ENCODE measurements around the gene HBA1. TPM values are rescaled to one million over a fixed set of nuclear protein-coding genes. Genes with fewer than 3 reads are reported as not detected.
"Not testable (repeated sequence)": the region's sequence is repeated elsewhere in the genome, so short reads cannot be mapped to it uniquely, and the experiment has no call there.

HBA1 gene
- total RNA-seq, 2 experiments from 2014 or later = not detected

- no peak overlapping the region for H3K4me3 ChIP-seq (ENCODE audit: low read length)
- peaks cover 0 to 6% of the 10 kb centered on the region in 2 experiments for H3K9me3 ChIP-seq (ENCODE audit: control insufficient read depth in 1 of 2, insufficient read depth in 1 of 2, low read length in 2 of 2)
- peaks cover 13% of the 10 kb centered on the region for H3K4me1 Mint-ChIP-seq (ENCODE audit: low read depth)
- no peaks in the 10 kb centered on the region for H3K36me3 ChIP-seq (ENCODE audit: insufficient read depth, low read length)
- no peak for ATAC-seq (ENCODE audit: poor library complexity)
- no peak for DNase-seq
- ChIA-PET POLR2A (no interaction called here), CTCF (interaction anchor here (1.0 to 1.1 kb wide), 2 partner anchors 78 to 110 kb away, joined by 3 read pairs; no protein-coding TSS in a partner anchor)
- peak overlapping the region; percentile 65 for H3K4me3 Mint-ChIP-seq
- H3K36me3 Mint-ChIP-seq (ENCODE audit: low read depth) = no peaks in the 10 kb centered on the region
- intact Hi-C loops (cut with DNase I, micrococcal nuclease) = no loop called here
- H3K4me1 ChIP-seq (ENCODE audit: insufficient read depth, low read length) = peaks cover 14% of the 10 kb centered on the region
- H3K27ac ChIP-seq (ENCODE audit: low read depth in 1 of 2, low read length in 2 of 2) = no peak overlapping the region
- no peaks in the 10 kb centered on the region for H3K9me3 Mint-ChIP-seq
- no peak overlapping the region for H3K27ac Mint-ChIP-seq
- peaks cover 68% of the 10 kb centered on the region for H3K27me3 Mint-ChIP-seq
- TF ChIP-seq, protein P1, sequence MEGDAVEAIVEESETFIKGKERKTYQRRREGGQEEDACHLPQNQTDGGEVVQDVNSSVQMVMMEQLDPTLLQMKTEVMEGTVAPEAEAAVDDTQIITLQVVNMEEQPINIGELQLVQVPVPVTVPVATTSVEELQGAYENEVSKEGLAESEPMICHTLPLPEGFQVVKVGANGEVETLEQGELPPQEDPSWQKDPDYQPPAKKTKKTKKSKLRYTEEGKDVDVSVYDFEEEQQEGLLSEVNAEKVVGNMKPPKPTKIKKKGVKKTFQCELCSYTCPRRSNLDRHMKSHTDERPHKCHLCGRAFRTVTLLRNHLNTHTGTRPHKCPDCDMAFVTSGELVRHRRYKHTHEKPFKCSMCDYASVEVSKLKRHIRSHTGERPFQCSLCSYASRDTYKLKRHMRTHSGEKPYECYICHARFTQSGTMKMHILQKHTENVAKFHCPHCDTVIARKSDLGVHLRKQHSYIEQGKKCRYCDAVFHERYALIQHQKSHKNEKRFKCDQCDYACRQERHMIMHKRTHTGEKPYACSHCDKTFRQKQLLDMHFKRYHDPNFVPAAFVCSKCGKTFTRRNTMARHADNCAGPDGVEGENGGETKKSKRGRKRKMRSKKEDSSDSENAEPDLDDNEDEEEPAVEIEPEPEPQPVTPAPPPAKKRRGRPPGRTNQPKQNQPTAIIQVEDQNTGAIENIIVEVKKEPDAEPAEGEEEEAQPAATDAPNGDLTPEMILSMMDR (IDR thresholded peaks at IDR 0.05) = no peak
- H3K27me3 ChIP-seq (ENCODE audit: control insufficient read depth in 1 of 2, insufficient read depth in 2 of 2, low read length in 2 of 2) = peaks cover 51 to 53% of the 10 kb centered on the region in 2 experiments
These were observed 1.2 kb upstream of the HBA1 start for GRCh38 chr16:175011-175949.

DNA sequence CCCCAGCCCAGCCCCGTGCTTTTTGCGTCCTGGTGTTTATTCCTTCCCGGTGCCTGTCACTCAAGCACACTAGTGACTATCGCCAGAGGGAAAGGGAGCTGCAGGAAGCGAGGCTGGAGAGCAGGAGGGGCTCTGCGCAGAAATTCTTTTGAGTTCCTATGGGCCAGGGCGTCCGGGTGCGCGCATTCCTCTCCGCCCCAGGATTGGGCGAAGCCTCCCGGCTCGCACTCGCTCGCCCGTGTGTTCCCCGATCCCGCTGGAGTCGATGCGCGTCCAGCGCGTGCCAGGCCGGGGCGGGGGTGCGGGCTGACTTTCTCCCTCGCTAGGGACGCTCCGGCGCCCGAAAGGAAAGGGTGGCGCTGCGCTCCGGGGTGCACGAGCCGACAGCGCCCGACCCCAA lies 474 bp upstream of the HBA1 start:
- Histone ChIP-seq H3K4me1 (ENCODE audit: insufficient read depth, low read length) (peaks cover 21% of the 10 kb centered on the region), H3K27me3 (ENCODE audit: control insufficient read depth in 1 of 2, insufficient read depth in 2 of 2, low read length in 2 of 2) (peaks cover 51 to 58% of the 10 kb centered on the region in 2 experiments)
- H3K36me3 Mint-ChIP-seq (ENCODE audit: low read depth); H3K4me3 Mint-ChIP-seq; H3K4me3 ChIP-seq (ENCODE audit: low read length); H3K9me3 Mint-ChIP-seq; CTCF ChIA-PET; H3K9me3 ChIP-seq (ENCODE audit: control insufficient read depth in 1 of 2, insufficient read depth in 1 of 2, low read length in 2 of 2); DNase-seq; H3K36me3 ChIP-seq (ENCODE audit: insufficient read depth, low read length); ATAC-seq (ENCODE audit: poor library complexity); H3K27ac ChIP-seq (ENCODE audit: low read depth in 1 of 2, low read length in 2 of 2); POLR2A ChIA-PET; H3K27ac Mint-ChIP-seq; intact Hi-C loops (cut with DNase I, micrococcal nuclease): not testable (repeated sequence)
- Mint-ChIP-seq H3K4me1 (ENCODE audit: low read depth) (peaks cover 13% of the 10 kb centered on the region), H3K27me3 (peaks cover 61% of the 10 kb centered on the region)

DNA sequence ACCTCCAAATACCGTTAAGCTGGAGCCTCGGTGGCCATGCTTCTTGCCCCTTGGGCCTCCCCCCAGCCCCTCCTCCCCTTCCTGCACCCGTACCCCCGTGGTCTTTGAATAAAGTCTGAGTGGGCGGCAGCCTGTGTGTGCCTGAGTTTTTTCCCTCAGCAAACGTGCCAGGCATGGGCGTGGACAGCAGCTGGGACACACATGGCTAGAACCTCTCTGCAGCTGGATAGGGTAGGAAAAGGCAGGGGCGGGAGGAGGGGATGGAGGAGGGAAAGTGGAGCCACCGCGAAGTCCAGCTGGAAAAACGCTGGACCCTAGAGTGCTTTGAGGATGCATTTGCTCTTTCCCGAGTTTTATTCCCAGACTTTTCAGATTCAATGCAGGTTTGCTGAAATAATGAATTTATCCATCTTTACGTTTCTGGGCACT lies 928 bp downstream of the HBA1 start:
- H3K27me3 Mint-ChIP-seq = peaks cover 52% of the 10 kb centered on the region
- intact Hi-C loops (cut with DNase I, micrococcal nuclease) = no loop called here
- peaks cover 13% of the 10 kb centered on the region for H3K4me1 Mint-ChIP-seq (ENCODE audit: low read depth)
- DNase-seq (no peak), ATAC-seq (ENCODE audit: poor library complexity) (no peak)
- H3K36me3 Mint-ChIP-seq (ENCODE audit: low read depth) = no peaks in the 10 kb centered on the region
- peaks cover 42 to 51% of the 10 kb centered on the region in 2 experiments for H3K27me3 ChIP-seq (ENCODE audit: control insufficient read depth in 1 of 2, insufficient read depth in 2 of 2, low read length in 2 of 2)
- H3K27ac Mint-ChIP-seq = no peak overlapping the region
- ChIA-PET POLR2A (no interaction called here), CTCF (no interaction called here)
- TF ChIP-seq, protein P1 (IDR thresholded peaks at IDR 0.05) = no peak
- H3K4me1 ChIP-seq (ENCODE audit: insufficient read depth, low read length) = peaks cover 29% of the 10 kb centered on the region
- H3K36me3 ChIP-seq (ENCODE audit: insufficient read depth, low read length) = no peaks in the 10 kb centered on the region
- H3K4me3 ChIP-seq (ENCODE audit: low read length) = no peak overlapping the region
- H3K27ac ChIP-seq (ENCODE audit: low read depth in 1 of 2, low read length in 2 of 2) = no peak overlapping the region
- no peaks in the 10 kb centered on the region for H3K9me3 Mint-ChIP-seq
- H3K4me3 Mint-ChIP-seq = peak overlapping the region; percentile 20
- peaks cover 0 to 6% of the 10 kb centered on the region in 2 experiments for H3K9me3 ChIP-seq (ENCODE audit: control insufficient read depth in 1 of 2, insufficient read depth in 1 of 2, low read length in 2 of 2)
